ENCODE measurements around the gene GPR153.

Gene GPR153

GRCh38 chr1:6263716-6264115, 2.8 kb upstream of the GPR153 start:
- H3K4me3 ChIP-seq (ENCODE audit: low read depth, low read length) = no peak overlapping the region
- no peak for DNase-seq (ENCODE audit: low read depth)
- TF ChIP-seq CTCF (conservative IDR thresholded peaks at IDR 0.05; ENCODE audit: low read depth, low read length) = no peak

GRCh38 chr1:6262555-6263420, 1.9 kb upstream of the GPR153 start:
- TF ChIP-seq CTCF (conservative IDR thresholded peaks at IDR 0.05; ENCODE audit: low read depth, low read length) = no peak
- peak; percentile 39 for DNase-seq (ENCODE audit: low read depth)
- H3K4me3 ChIP-seq (ENCODE audit: low read depth, low read length) = no peak overlapping the region

GRCh38 chr1:6261615-6261995, 707 bp upstream of the GPR153 start:
- DNase-seq (ENCODE audit: low read depth) = no peak
- peak overlapping the region; percentile 59 for H3K4me3 ChIP-seq (ENCODE audit: low read depth, low read length)

GRCh38 chr1:6260433-6260934, 414 bp downstream of the GPR153 start:
- no peak for TF ChIP-seq CTCF (conservative IDR thresholded peaks at IDR 0.05; ENCODE audit: low read depth, low read length)
- no peak for DNase-seq (ENCODE audit: low read depth)
- H3K4me3 ChIP-seq (ENCODE audit: low read depth, low read length) = peak overlapping the region; percentile 59

More at GRCh38 chr1:6261615-6261995, 707 bp upstream of the GPR153 start:
- TF ChIP-seq CTCF (conservative IDR thresholded peaks at IDR 0.05; ENCODE audit: low read depth, low read length) = no peak

- H3K4me3 ChIP-seq (ENCODE audit: low read depth, low read length) = peak overlapping the region; percentile 59
- peak; percentile 77 for DNase-seq (ENCODE audit: low read depth)
- no peak for TF ChIP-seq CTCF (conservative IDR thresholded peaks at IDR 0.05; ENCODE audit: low read depth, low read length)
These were observed 1.2 kb downstream of the GPR153 start for GRCh38 chr1:6259491-6260362.

GRCh38 chr1:6258675-6259074, 2.2 kb downstream of the GPR153 start:
- DNase-seq (ENCODE audit: low read depth) = no peak
- no peak overlapping the region for H3K4me3 ChIP-seq (ENCODE audit: low read depth, low read length)
- TF ChIP-seq CTCF (conservative IDR thresholded peaks at IDR 0.05; ENCODE audit: low read depth, low read length) = no peak
